Myocyte (in vitro differentiated cells): ENCODE results near the gene ELN. TPM values are rescaled to one million over a fixed set of nuclear protein-coding genes. Genes with fewer than 3 reads are reported as not detected.
"Not testable (repeated sequence)": the region's sequence is repeated elsewhere in the genome, so short reads cannot be mapped to it uniquely, and the experiment has no call there.

Experiments used
- DNase-seq: peaks from one replicate; pipeline ENCODE4 v3.0.0-alpha.2; 2012; ENCODE audit warnings: low read depth
- total RNA-seq: library from RNA; depleted of rRNA; stranded (reverse); fragments of >200 nt; gene quantifications from 2 replicates; pipeline ENCODE4 v1.2.3, GENCODE V29; 2014

ELN gene
- total RNA-seq, 1 donor from 2014 or later = 12.1 TPM

DNA sequence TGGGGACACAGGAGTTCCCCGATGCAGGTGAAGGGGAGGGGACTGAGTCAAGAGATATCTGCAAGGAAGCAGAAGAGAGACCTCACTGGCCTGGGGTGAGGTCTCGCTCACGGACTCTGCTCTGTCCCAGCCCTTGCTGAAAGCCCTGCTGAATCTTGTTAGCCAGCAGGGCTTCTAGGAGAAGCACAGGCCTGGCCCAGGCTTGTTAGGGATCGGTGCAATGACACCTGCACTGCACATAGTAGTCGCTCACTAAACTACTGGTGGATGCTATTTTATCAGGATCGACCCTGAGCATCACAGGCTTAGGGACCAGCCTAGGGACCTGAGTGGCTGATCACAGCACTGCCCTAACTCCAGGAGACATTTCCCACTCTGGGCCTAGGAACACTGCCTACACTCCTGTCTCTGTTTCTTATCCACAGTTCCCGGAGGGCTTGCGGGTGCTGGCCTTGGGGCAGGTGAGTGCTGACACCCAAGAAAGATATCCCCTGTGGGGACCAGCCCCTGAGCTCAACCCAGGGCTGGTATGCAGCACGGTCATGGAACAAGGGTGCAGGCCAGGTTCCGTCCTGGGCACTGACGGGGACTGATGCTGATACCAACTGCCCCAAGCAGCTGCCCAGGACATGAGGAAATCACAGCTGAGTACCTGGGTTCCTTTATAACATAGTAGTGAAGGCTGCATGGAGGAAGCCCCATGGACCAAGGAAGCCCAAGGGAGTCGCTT is 13.0 kb downstream of the ELN start:
- no peak for DNase-seq

GRCh38 chr7:74042746-74043522 is 15.0 kb downstream of the ELN start:
- no peak for DNase-seq

GRCh38 chr7:74043523-74043951 is 15.6 kb downstream of the ELN start:
- DNase-seq = no peak

DNA sequence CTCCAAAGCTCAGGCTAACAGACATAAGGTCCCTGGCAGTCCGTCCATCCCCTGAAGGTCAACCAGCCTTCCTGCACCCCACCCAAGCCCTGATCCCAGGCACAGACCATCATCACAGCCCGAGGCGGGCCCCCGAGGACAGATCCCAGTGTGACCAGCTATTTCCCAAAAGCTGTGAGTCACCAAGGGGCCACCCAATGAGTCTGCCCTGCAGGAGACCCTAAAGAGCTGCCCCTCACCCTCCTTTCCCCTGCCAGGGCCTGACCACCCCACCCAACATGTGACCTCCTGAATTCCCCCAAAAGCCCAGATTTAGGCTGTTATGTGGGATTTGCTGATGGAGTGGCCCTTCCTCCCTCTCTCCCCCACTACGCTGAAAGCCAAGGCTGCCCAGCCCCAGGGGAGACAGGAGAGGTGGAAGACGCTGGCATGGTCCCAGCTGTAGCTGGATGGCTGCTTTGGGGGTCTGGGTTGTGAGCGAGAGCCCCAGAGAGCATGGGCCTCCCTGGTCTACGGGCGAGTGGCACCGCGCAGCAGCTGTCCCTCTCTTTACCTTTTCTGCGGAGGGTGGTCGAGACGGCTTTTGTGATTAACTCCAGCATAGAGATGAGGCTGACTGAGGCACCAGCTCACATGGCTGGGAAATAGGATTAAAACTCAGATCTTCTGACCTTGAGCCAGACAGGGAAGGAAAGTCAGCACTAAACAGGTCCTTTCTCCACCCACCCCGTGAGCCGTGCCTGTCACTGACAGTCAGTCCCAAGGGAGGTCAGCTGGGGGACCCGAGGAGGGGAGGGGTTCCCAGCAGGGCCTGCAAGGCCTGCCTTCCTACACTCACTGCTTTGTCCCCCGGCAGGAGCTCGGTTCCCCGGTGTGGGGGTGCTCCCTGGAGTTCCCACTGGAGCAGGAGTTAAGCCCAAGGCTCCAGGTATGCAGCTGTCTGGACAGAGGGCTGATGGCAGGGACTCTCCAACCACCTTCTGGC is 16.7 kb downstream of the ELN start:
- DNase-seq = no peak

- not testable (repeated sequence) for DNase-seq
Observed at GRCh38 chr7:74046581-74046980, 18.6 kb downstream of the ELN start.

GRCh38 chr7:74047804-74048380 is 19.9 kb downstream of the ELN start:
- DNase-seq = no peak

- no peak for DNase-seq
Observed at GRCh38 chr7:74048999-74049599, 21.1 kb downstream of the ELN start.

DNA sequence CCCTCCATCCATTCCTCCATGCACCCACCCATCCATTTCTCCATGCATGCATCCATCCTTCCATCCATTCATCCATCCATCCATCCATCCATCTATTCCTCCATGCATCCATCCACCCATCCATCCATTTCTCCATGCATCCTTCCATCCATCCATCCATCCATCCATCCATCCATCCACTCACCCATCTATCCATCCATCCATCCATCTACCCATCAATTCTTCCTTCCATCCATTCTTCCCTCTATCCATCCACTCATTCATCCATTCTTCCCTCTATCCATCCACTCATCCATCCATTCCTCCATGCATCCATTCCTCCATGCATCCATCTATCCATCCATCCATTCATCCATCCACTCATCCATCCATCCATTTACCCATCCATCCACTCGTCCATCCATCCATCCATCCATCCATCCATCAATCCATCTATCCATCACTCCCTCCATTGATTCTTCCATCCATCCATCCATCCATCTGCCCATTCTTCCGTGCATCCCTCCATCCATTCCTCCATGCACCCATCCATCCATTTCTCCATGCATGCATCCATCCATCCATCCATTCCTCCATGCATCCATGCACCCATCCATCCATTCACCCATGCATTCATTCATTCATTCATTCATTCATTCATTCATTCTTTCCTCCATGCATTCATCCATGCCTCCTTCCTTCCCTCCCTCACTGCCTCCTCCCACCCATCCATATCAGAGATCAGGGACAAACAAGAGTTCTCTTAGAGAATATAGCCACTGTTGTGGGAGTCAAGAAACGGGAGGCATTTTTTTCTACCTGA is 22.2 kb downstream of the ELN start:
- DNase-seq = no peak

- no peak for DNase-seq
Observed at GRCh38 chr7:74051193-74051592, 23.2 kb downstream of the ELN start.

GRCh38 chr7:74051629-74052410 is 23.8 kb downstream of the ELN start:
- no peak for DNase-seq

DNA sequence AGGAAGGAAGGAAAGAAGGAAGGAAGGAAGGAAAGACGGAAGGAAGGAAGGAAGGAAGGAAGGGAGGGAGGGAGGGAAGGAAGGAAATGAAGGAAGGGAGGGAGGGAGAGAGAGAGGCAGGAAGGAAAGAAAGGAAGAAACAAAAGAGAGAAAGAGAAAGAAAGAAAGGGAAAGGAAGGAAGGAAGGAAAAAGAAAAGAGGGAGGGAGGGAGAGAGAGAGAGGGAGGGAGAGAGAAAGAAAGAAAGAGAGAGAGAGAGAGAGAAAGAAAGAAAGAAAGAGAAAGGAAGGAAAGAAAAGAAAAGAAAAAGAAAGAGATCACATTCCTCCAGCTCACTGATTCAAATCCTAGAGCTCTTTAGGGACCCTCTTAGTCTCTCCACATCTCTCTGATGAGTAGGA is 24.7 kb downstream of the ELN start:
- no peak for DNase-seq

DNA sequence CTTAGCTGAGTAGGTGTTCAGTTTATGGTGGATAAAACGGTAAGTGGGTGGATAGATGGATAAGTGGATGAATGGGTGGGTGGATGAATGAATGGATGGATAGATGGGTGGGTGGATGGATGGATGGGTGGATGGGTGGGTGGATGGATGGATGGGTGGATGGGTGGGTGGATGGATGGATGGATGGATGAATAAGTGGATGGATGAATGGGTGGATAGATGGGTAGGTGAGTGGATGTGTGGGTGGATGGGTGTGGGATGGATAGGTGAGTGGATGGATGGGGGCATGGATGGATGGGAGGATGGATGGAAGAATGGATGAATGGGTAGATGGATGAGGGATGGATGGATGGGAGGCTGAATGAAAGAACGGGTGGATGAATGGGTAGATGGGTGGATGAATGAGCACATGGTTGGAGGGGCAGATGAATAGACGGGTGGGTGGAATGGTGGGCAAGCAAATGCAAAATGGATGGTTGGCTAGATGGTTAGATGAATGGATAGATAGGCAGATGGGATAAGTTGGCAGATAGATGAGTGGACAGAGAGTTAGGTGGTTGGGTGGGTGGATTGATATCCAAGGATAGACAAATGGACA is 25.7 kb downstream of the ELN start:
- no peak for DNase-seq

- no peak for DNase-seq
Observed at GRCh38 chr7:74056096-74056915, 28.3 kb downstream of the ELN start.

DNA sequence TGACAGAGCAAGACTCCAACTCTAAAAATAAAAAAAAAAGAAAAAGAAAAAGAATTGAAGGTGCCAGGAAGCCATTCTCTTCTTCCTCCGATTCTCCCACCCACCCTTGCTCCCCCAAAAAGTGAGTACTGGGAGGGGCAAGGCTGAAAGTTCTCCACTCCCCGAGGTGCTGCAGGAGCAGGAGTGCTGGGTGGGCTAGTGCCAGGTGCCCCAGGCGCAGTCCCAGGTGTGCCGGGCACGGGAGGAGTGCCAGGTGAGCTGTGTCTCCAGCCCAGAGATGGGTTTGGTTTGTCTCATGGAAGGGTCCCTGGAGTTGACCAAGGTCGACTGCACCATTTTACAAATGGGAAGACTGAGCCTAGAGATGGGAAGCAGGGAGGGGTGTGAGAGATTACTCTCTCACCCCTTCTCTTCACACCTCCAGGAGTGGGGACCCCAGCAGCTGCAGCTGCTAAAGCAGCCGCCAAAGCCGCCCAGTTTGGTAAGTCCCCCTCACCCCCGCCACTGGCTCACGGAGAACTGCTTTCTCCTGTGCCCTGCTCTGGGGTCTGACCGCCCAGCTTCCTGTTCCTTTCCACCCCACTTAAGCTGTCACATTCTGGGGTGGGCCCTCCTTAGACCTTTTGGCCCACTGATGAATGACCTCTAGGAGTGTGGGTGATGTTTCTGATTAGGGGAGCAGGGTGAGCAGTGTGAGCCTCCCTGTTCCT is 29.4 kb downstream of the ELN start:
- no peak for DNase-seq

DNA sequence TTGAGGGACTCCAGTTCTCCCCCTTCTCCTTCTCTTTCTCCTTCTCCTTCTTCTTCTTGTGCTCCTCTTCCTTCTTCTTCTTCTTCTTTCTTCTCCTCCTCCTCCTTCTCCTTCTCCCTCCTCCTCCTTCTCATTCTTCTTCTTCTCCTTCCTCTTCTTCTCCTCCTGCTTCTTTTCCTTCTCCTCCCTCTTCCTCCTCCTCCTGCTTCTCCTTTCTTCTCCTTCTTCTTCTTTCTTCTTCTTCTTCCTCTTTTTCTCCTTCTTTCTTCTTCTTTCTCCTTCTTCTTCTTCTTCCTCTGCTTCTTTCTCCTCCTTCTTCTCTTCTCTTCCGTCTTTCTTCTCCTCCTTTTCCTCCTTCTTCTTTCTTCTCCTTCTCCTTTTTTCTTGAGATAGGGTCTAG is 30.0 kb downstream of the ELN start:
- DNase-seq = no peak

GRCh38 chr7:74058486-74058885 is 30.5 kb downstream of the ELN start:
- DNase-seq = no peak

GRCh38 chr7:74059037-74059436 is 31.1 kb downstream of the ELN start:
- DNase-seq = no peak
